Urinary bladder (tissue), 4 donors: ENCODE data around the gene RCAN1. TPM values are rescaled to one million over a fixed set of nuclear protein-coding genes. Genes with fewer than 3 reads are reported as not detected.
"Not testable (repeated sequence)": the region's sequence is repeated elsewhere in the genome, so short reads cannot be mapped to it uniquely, and the experiment has no call there.

Experiments
- DNase-seq: peaks from one replicate; pipeline ENCODE4 v3.0.0-alpha.2; 2015; ENCODE audit errors: extremely low spot score
- H3K27ac ChIP-seq: one replicate; pipeline ENCODE4 v1.5.1; 2013; ENCODE audit warnings: low read depth, mild to moderate bottlenecking, moderate library complexity
- H3K36me3 ChIP-seq: one replicate; pipeline ENCODE4 v1.6.1; 2013; ENCODE audit warnings: mild to moderate bottlenecking, moderate library complexity; ENCODE audit not compliant: insufficient read depth
- H3K4me1 ChIP-seq: one replicate; pipeline ENCODE4 v1.6.1; 2013; ENCODE audit warnings: mild to moderate bottlenecking, moderate library complexity; ENCODE audit not compliant: insufficient read depth
- H3K4me3 ChIP-seq: one replicate; pipeline ENCODE4 v1.5.1; 2013; ENCODE audit warnings: low read depth, low read length
- WGBS: extraction: QIAGEN DNeasy Blood & Tissue Kit; methylation state at CpG from one replicate; pipeline ENCODE4 v1.1.7; 2013; 5-methylcytosine and 5-hydroxymethylcytosine counted together
- polyA plus RNA-seq: library from polyadenylated mRNA; stranded (reverse); fragments of 200-250 nt; gene quantifications from one replicate; pipeline ENCODE4 v1.2.3, GENCODE V29; 2013
- total RNA-seq: library from RNA; depleted of rRNA; stranded (reverse); fragments of >200 nt; gene quantifications from one replicate; pipeline ENCODE4 v1.2.3, GENCODE V29; 2014
- donor health status: healthy with polysubstance abuse.
- donor health status: healthy.

RCAN1 gene
- total and polyA plus RNA-seq, 2 donors = 26.6 to 27.4 TPM

- Histone ChIP-seq H3K27ac (no peak overlapping the region), H3K4me1 (no peaks in the 10 kb centered on the region), H3K4me3 (peak overlapping the region; percentile 78), H3K36me3 (no peaks in the 10 kb centered on the region)
- DNase-seq = no peak
- 9% methylated on average over 43 of the region's 43 CpGs for WGBS
These were observed 960 bp downstream of the RCAN1 start for GRCh38 chr21:34613679-34614627.

- DNase-seq = no peak
- Histone ChIP-seq H3K27ac (no peak overlapping the region), H3K36me3 (no peaks in the 10 kb centered on the region), H3K4me1 (no peaks in the 10 kb centered on the region), H3K4me3 (no peak overlapping the region)
- WGBS = 79% methylated on average over 2 of the region's 2 CpGs
These were observed 2.4 kb downstream of the RCAN1 start for GRCh38 chr21:34612557-34612956.

- no peak overlapping the region for H3K27ac ChIP-seq
- 83% methylated on average over 3 of the region's 3 CpGs for WGBS
These were observed 2.9 kb downstream of the RCAN1 start for GRCh38 chr21:34612056-34612455.

GRCh38 chr21:34611528-34611927 lies 3.4 kb downstream of the RCAN1 start:
- Histone ChIP-seq H3K4me1 (no peaks in the 10 kb centered on the region), H3K4me3 (no peak overlapping the region), H3K36me3 (no peaks in the 10 kb centered on the region), H3K27ac (no peak overlapping the region)
- no peak for DNase-seq
- 86% methylated on average over 3 of the region's 3 CpGs for WGBS

More at GRCh38 chr21:34612056-34612455, 2.9 kb downstream of the RCAN1 start:
- Histone ChIP-seq H3K36me3 (no peaks in the 10 kb centered on the region), H3K4me1 (no peaks in the 10 kb centered on the region), H3K4me3 (no peak overlapping the region)
- DNase-seq = no peak

GRCh38 chr21:34609933-34610549 lies 4.9 kb downstream of the RCAN1 start:
- H3K36me3 ChIP-seq = no peaks in the 10 kb centered on the region
- DNase-seq = no peak
- 74% methylated on average over 9 of the region's 9 CpGs for WGBS
- no peak overlapping the region for H3K4me3 ChIP-seq
- no peak overlapping the region for H3K27ac ChIP-seq
- H3K4me1 ChIP-seq = no peaks in the 10 kb centered on the region

GRCh38 chr21:34609244-34609932 lies 5.5 kb downstream of the RCAN1 start:
- H3K4me3 ChIP-seq = no peak overlapping the region
- WGBS = 97% methylated on average over 4 of the region's 4 CpGs
- no peak for DNase-seq
- no peaks in the 10 kb centered on the region for H3K36me3 ChIP-seq
- no peak overlapping the region for H3K27ac ChIP-seq
- no peaks in the 10 kb centered on the region for H3K4me1 ChIP-seq

- not testable (repeated sequence) for H3K4me1 ChIP-seq, H3K27ac ChIP-seq, H3K4me3 ChIP-seq, DNase-seq, H3K36me3 ChIP-seq
- WGBS = 95% methylated on average over 5 of the region's 5 CpGs
These were observed 7.5 kb downstream of the RCAN1 start for GRCh38 chr21:34607376-34607775.

- no peak for DNase-seq
- Histone ChIP-seq H3K4me1 (no peaks in the 10 kb centered on the region), H3K36me3 (no peaks in the 10 kb centered on the region), H3K4me3 (no peak overlapping the region), H3K27ac (no peak overlapping the region)
- 37% methylated on average over 2 of the region's 2 CpGs for WGBS
These were observed 8.3 kb downstream of the RCAN1 start for GRCh38 chr21:34606621-34607020.

GRCh38 chr21:34606051-34606450 lies 8.9 kb downstream of the RCAN1 start:
- Histone ChIP-seq H3K4me3 (no peak overlapping the region), H3K36me3 (no peaks in the 10 kb centered on the region), H3K27ac (no peak overlapping the region), H3K4me1 (no peaks in the 10 kb centered on the region)
- WGBS = 65% methylated on average over 7 of the region's 7 CpGs
- DNase-seq = no peak

- not testable (repeated sequence) for H3K36me3 ChIP-seq, DNase-seq, H3K27ac ChIP-seq, H3K4me3 ChIP-seq, H3K4me1 ChIP-seq
- 94% methylated on average over 5 of the region's 5 CpGs for WGBS
These were observed 10.0 kb downstream of the RCAN1 start for GRCh38 chr21:34604956-34605355.

GRCh38 chr21:34604556-34604955 lies 10.4 kb downstream of the RCAN1 start:
- whole genome bisulfite sequencing = 90% methylated on average over 2 of the region's 2 CpGs
- DNase-seq = no peak

GRCh38 chr21:34603710-34604057 lies 11.2 kb downstream of the RCAN1 start:
- Histone ChIP-seq H3K4me1 (no peaks in the 10 kb centered on the region), H3K27ac (no peak overlapping the region), H3K4me3 (no peak overlapping the region), H3K36me3 (no peaks in the 10 kb centered on the region)
- DNase-seq = no peak

More at GRCh38 chr21:34604556-34604955, 10.4 kb downstream of the RCAN1 start:
- Histone ChIP-seq H3K4me3 (no peak overlapping the region), H3K27ac (no peak overlapping the region), H3K4me1 (no peaks in the 10 kb centered on the region), H3K36me3 (no peaks in the 10 kb centered on the region)

GRCh38 chr21:34603002-34603709 lies 11.8 kb downstream of the RCAN1 start:
- Histone ChIP-seq H3K4me3 (no peak overlapping the region), H3K36me3 (no peaks in the 10 kb centered on the region), H3K27ac (no peak overlapping the region), H3K4me1 (no peaks in the 10 kb centered on the region)
- no peak for DNase-seq
- 36% methylated on average over 19 of the region's 19 CpGs for WGBS
